Measurements from ENCODE around the gene IL19. TPM values are rescaled to one million over a fixed set of nuclear protein-coding genes. Genes with fewer than 3 reads are reported as not detected.

Gene IL19
- total RNA-seq, 4 donors from 2014 or later: not detected

DNA sequence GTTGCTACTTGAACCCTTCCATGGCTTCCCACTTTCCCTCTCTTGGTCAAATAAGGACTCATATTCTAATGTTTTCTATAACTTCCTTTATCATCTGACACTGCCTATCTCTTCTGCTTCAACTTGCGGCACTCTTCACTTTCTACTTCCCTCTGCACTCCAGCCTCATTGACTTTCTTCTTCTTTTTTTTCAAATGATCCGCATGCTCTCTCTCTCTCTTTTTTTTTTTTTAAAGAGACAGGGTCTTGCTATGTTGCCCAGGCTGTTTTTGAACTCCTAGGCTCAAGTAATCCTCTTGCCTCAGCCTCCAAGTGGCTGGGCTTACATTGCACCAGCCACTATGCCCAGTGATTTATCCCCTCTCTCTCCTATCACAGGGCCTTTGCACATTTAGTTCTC lies 9.1 kb downstream of the IL19 start:
- H3K4me1 ChIP-seq: no peaks in the 10 kb centered on the region
- H3K27me3 ChIP-seq: no peaks in the 10 kb centered on the region
- in situ Hi-C loops (cut with MboI; ENCODE audit: low sequenced_read_pairs in 4 of 4) (no loop called here), intact Hi-C loops (cut with DNase I; ENCODE audit: low total_unique reads) (no loop called here)
- TF ChIP-seq POLR2A (IDR thresholded peaks at IDR 0.05): no peak
- TF ChIP-seq, protein P1, sequence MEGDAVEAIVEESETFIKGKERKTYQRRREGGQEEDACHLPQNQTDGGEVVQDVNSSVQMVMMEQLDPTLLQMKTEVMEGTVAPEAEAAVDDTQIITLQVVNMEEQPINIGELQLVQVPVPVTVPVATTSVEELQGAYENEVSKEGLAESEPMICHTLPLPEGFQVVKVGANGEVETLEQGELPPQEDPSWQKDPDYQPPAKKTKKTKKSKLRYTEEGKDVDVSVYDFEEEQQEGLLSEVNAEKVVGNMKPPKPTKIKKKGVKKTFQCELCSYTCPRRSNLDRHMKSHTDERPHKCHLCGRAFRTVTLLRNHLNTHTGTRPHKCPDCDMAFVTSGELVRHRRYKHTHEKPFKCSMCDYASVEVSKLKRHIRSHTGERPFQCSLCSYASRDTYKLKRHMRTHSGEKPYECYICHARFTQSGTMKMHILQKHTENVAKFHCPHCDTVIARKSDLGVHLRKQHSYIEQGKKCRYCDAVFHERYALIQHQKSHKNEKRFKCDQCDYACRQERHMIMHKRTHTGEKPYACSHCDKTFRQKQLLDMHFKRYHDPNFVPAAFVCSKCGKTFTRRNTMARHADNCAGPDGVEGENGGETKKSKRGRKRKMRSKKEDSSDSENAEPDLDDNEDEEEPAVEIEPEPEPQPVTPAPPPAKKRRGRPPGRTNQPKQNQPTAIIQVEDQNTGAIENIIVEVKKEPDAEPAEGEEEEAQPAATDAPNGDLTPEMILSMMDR (IDR thresholded peaks at IDR 0.05 in 4 of 5, conservative IDR thresholded peaks at IDR 0.05 in 1 of 5): no peak
- no peak overlapping the region for H3K4me3 ChIP-seq
- H3K36me3 ChIP-seq: no peaks in the 10 kb centered on the region
- DNase-seq: no peak
- no peaks in the 10 kb centered on the region for H3K9me3 ChIP-seq
- no peak overlapping the region for H3K27ac ChIP-seq
- ATAC-seq: no peak

DNA sequence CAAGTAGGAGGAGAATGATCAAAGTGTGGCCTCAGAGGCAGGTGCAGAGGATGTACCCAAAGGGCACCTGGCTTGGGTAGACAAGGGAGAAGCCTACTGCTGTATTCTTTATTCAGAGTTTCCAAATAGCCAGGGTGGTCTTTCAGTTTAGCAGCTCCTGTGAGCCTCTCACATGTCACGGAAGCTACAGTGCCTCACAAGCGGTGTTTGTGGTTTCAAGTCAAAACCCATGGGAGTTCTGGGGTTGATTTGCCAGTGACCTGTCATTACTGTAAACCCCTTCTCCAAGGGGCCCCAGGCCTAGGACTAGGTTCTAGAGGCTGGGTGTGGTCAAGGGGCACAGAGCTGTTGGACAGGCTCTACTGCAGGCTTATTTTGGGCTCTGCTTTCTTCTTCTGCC lies 11.9 kb downstream of the IL19 start:
- Histone ChIP-seq H3K4me1 (no peaks in the 10 kb centered on the region), H3K27ac (no peak overlapping the region), H3K36me3 (no peaks in the 10 kb centered on the region), H3K27me3 (no peaks in the 10 kb centered on the region), H3K9me3 (no peaks in the 10 kb centered on the region), H3K4me3 (no peak overlapping the region)
- DNase-seq (no peak), ATAC-seq (no peak)
- in situ Hi-C loops (cut with MboI; ENCODE audit: low sequenced_read_pairs in 4 of 4): no loop called here
- TF ChIP-seq POLR2A (IDR thresholded peaks at IDR 0.05): no peak
- TF ChIP-seq, protein P1 (IDR thresholded peaks at IDR 0.05 in 4 of 5, conservative IDR thresholded peaks at IDR 0.05 in 1 of 5): no peak
- intact Hi-C loops (cut with DNase I; ENCODE audit: low total_unique reads): no loop called here

DNA sequence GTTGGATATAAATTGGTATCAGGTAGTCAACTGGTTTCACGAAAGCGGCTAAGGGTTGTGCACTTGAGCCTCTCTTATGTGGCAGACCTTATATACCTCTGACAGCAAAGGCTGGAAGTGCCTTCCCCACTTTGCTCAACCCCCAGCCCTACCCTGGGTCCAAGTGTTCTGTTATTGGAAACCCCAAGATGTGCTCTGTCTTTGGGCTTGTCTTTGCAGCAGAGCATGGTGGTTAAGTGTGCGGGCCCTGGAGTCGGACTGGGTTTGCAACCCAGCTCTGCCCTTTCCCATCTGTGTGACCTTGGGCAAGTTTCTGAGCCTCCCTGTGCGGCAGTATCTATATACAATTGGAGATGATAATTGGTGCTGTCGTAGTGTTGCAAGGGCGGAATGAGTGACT lies 12.9 kb downstream of the IL19 start:
- intact Hi-C loops (cut with DNase I; ENCODE audit: low total_unique reads) (no loop called here), in situ Hi-C loops (cut with MboI; ENCODE audit: low sequenced_read_pairs in 4 of 4) (no loop called here)
- H3K4me3 ChIP-seq: no peak overlapping the region
- H3K27me3 ChIP-seq: no peaks in the 10 kb centered on the region
- no peaks in the 10 kb centered on the region for H3K4me1 ChIP-seq
- DNase-seq: no peak
- no peaks in the 10 kb centered on the region for H3K9me3 ChIP-seq
- ATAC-seq: no peak
- H3K27ac ChIP-seq: no peak overlapping the region
- TF ChIP-seq POLR2A (IDR thresholded peaks at IDR 0.05): no peak
- TF ChIP-seq, protein P1 (IDR thresholded peaks at IDR 0.05 in 4 of 5, conservative IDR thresholded peaks at IDR 0.05 in 1 of 5): no peak
- H3K36me3 ChIP-seq: no peaks in the 10 kb centered on the region

DNA sequence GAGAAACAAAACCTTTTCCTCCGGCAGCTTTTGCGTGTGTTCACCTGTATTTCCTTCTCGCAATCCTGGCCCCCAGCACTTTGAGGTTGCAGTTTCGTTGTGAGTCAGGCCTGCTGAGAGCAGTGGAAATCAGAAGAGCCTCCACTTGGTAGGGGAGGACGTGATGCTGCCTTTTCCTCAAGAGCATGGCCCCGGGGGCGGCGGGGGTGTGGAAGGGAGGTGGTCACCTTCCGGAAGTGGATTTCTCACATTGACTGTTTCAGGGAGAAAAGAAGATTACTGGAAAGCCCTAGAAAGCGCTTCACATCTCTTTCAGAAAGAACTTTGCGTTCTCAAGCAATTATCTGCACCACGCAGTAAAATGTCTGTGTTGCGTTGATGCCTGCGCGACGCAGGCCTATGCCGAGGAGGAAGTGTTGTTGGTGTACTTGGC lies 13.9 kb downstream of the IL19 start:
- Histone ChIP-seq H3K4me1 (no peaks in the 10 kb centered on the region), H3K4me3 (no peak overlapping the region), H3K27ac (no peak overlapping the region), H3K36me3 (no peaks in the 10 kb centered on the region), H3K9me3 (no peaks in the 10 kb centered on the region), H3K27me3 (no peaks in the 10 kb centered on the region)
- no peak for DNase-seq
- TF ChIP-seq, protein P1 (IDR thresholded peaks at IDR 0.05 in 4 of 5, conservative IDR thresholded peaks at IDR 0.05 in 1 of 5): no peak
- no peak for TF ChIP-seq POLR2A (IDR thresholded peaks at IDR 0.05)
- no peak for ATAC-seq
- intact Hi-C loops (cut with DNase I; ENCODE audit: low total_unique reads) (no loop called here), in situ Hi-C loops (cut with MboI; ENCODE audit: low sequenced_read_pairs in 4 of 4) (no loop called here)

DNA sequence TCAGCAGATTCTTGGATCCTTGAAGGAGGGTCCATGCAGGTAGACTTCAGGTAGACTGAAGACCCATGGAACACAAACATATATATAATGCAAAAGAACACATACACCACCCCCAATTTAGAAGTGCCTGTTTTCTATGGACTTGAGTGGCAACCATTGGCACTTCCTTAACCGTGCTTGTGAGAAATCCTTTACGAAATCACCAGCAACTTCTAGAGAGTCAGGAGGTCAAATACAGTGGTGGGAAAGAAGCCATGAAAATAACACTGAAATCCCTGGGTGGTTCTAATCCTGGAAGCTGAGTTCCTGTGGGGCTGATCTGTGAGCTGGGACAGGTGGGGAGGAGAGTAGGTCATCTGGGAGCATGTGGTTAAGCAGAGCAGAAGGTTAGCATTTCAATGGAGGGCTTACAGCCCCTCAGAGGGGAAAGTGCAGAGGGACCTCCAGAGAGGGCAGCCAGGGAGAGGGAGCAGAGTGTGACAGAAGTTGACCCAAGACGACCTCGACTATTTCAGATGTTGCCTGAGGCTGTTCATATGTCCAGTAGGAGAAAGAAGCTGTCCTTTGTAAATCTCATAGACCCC lies 14.7 kb downstream of the IL19 start:
- no peaks in the 10 kb centered on the region for H3K36me3 ChIP-seq
- intact Hi-C loops (cut with DNase I; ENCODE audit: low total_unique reads) (no loop called here), in situ Hi-C loops (cut with MboI; ENCODE audit: low sequenced_read_pairs in 4 of 4) (no loop called here)
- no peaks in the 10 kb centered on the region for H3K27me3 ChIP-seq
- H3K4me1 ChIP-seq: no peaks in the 10 kb centered on the region
- TF ChIP-seq, protein P1 (IDR thresholded peaks at IDR 0.05 in 4 of 5, conservative IDR thresholded peaks at IDR 0.05 in 1 of 5): no peak
- TF ChIP-seq POLR2A (IDR thresholded peaks at IDR 0.05): no peak
- ATAC-seq: no peak
- H3K4me3 ChIP-seq: no peak overlapping the region
- no peaks in the 10 kb centered on the region for H3K9me3 ChIP-seq
- DNase-seq: no peak
- H3K27ac ChIP-seq: no peak overlapping the region
